Activated naive CD4-positive, alpha-beta T cell treated with anti-CD3 and anti-CD28 coated beads for 36 hours (primary cell): ENCODE data around the gene ADIG. TPM values are rescaled to one million over a fixed set of nuclear protein-coding genes. Genes with fewer than 3 reads are reported as not detected.

ENCODE experiments used
- CTCF ChIA-PET: fragments of 350-600 bp; sonication (Branson Sonifier 250); formaldehyde crosslinking; loops from one replicate; lab custom pipeline; 2021; ENCODE audit warnings: antibody characterized with exemption; lab: Charles Lee
- DNase-seq: peaks from one replicate; pipeline ENCODE4 v3.0.0-alpha.2; 2020
- H3K27ac Mint-ChIP-seq: one replicate; pipeline ENCODE4 v1.8.0; 2021; ENCODE audit warnings: mild to moderate bottlenecking, mixed read lengths
- H3K27me3 Mint-ChIP-seq: one replicate; pipeline ENCODE4 v1.8.0; 2021; ENCODE audit warnings: low read depth, mixed read lengths
- H3K36me3 Mint-ChIP-seq: one replicate; pipeline ENCODE4 v1.8.0; 2021; ENCODE audit warnings: low read depth, mixed read lengths
- H3K4me1 Mint-ChIP-seq: one replicate; pipeline ENCODE4 v1.8.0; 2021; ENCODE audit warnings: low read depth, mixed read lengths
- H3K4me3 Mint-ChIP-seq: one replicate; pipeline ENCODE4 v1.8.0; 2021; ENCODE audit warnings: mild to moderate bottlenecking, moderate library complexity, mixed read lengths
- H3K9me3 Mint-ChIP-seq: one replicate; pipeline ENCODE4 v1.8.0; 2021; ENCODE audit warnings: mixed read lengths
- intact Hi-C: fragments of 100-400 bp; cut with micrococcal nuclease; formaldehyde crosslinking; loops from one replicate; pipeline ENCODE4 v1.15.1; 2023
- total RNA-seq, 2 experiments: library from RNA; stranded (reverse); gene quantifications; one replicate each; pipeline ENCODE4 v1.2.3, GENCODE V29; 2021

ADIG gene
- total RNA-seq, 2 experiments from 2014 or later, result not detected

GRCh38 chr20:38631155-38632022 lies 50.4 kb downstream of the ADIG start:
- no peaks in the 10 kb centered on the region for H3K36me3 Mint-ChIP-seq
- H3K9me3 Mint-ChIP-seq, result no peaks in the 10 kb centered on the region
- DNase-seq, result no peak
- H3K27me3 Mint-ChIP-seq, result peaks cover 12% of the 10 kb centered on the region
- CTCF ChIA-PET, result interaction anchor here (0.7 to 1.3 kb wide), 2 partner anchors 22 to 27 kb away, joined by 3 read pairs; no protein-coding TSS in a partner anchor
- H3K27ac Mint-ChIP-seq, result no peak overlapping the region
- peaks cover 2% of the 10 kb centered on the region for H3K4me1 Mint-ChIP-seq
- intact Hi-C loops, result loop anchor here (5.0 kb wide), 1 partner anchor 416 kb away; no protein-coding TSS in a partner anchor
- no peak overlapping the region for H3K4me3 Mint-ChIP-seq

GRCh38 chr20:38633577-38634093 lies 52.6 kb downstream of the ADIG start:
- H3K36me3 Mint-ChIP-seq, result no peaks in the 10 kb centered on the region
- intact Hi-C loops, result loop anchor here (5.0 kb wide), 1 partner anchor 414 kb away; no protein-coding TSS in a partner anchor
- H3K4me1 Mint-ChIP-seq, result peaks cover 2% of the 10 kb centered on the region

GRCh38 chr20:38635721-38636288 lies 54.8 kb downstream of the ADIG start:
- CTCF ChIA-PET, result interaction anchor here (0.7 to 1.5 kb wide), 2 partner anchors 10 to 33 kb away, joined by 3 to 5 read pairs; no protein-coding TSS in a partner anchor
- intact Hi-C loops, result no loop called here
- Mint-ChIP-seq H3K4me1 (peaks cover 2% of the 10 kb centered on the region), H3K9me3 (no peaks in the 10 kb centered on the region), H3K27ac (no peak overlapping the region), H3K27me3 (peaks cover 15% of the 10 kb centered on the region), H3K36me3 (no peaks in the 10 kb centered on the region), H3K4me3 (no peak overlapping the region)
- no peak for DNase-seq

More at GRCh38 chr20:38633577-38634093, 52.6 kb downstream of the ADIG start:
- DNase-seq, result peak; percentile 73
- Mint-ChIP-seq H3K27me3 (peaks cover 15% of the 10 kb centered on the region), H3K4me3 (no peak overlapping the region), H3K27ac (no peak overlapping the region), H3K9me3 (no peaks in the 10 kb centered on the region)
- CTCF ChIA-PET, result interaction anchor here (0.7 to 2.8 kb wide), 15 partner anchors 9 to 172 kb away, joined by 3 to 12 read pairs (median 4); partner anchors contain the start of gene PPP1R16B

Other genes starting within 250 kb of the ADIG start
- gene LBP, start 234.7 kb upstream of the ADIG start, total RNA-seq, result not detected
- gene SNHG17, start 145.9 kb upstream of the ADIG start, total RNA-seq, result 10 to 100 TPM; 69.1 to 72.9 TPM
- 10 to 100 TPM; 22.1 to 24.0 TPM for gene RALGAPB, start 108.4 kb upstream of the ADIG start, total RNA-seq
- not detected for gene ARHGAP40, start 20.6 kb downstream of the ADIG start, total RNA-seq
- not detected for gene SLC32A1, start 143.3 kb downstream of the ADIG start, total RNA-seq
- 1 to 10 TPM; 8.3 to 9.4 TPM for gene ACTR5, start 167.3 kb downstream of the ADIG start, total RNA-seq
- gene PPP1R16B, start 224.5 kb downstream of the ADIG start, total RNA-seq, result 10 to 100 TPM; 38.1 to 40.0 TPM